K562 (cell line): ENCODE data around the gene VPS16. TPM values are rescaled to one million over a fixed set of nuclear protein-coding genes. Genes with fewer than 3 reads are reported as not detected.

Source experiments
- ATAC-seq: fragments of 200-7000 bp; cut with Tn5 transposase; 3 replicates; pipeline ENCODE4 v1.9.1; 2020; ENCODE audit warnings: moderate library complexity
- BruUV-seq: library from RNA; stranded (reverse); fragments of 400-500 nt; replicated peaks from 2 replicates; lab custom pipeline; 2021; lab: Mats Ljungman, UMichigan
- CTCF ChIA-PET: fragments of 300-600 bp; formaldehyde crosslinking; extraction: SDS; loops from one replicate; lab custom pipeline; 2021; ENCODE audit warnings: low intra/inter-chr PET ratio; lab: Yijun Ruan, JAX
- POLR2A ChIA-PET: fragments of 300-600, 350-650 bp; sonication (Branson Sonifier 250); formaldehyde crosslinking; extraction: SDS; loops from one replicate; lab custom pipeline; 2021; ENCODE audit warnings: antibody characterized with exemption, inconsistent platforms; lab: Yijun Ruan, JAX
- DNase-seq, 4 experiments: peaks; one replicate each; pipeline versions ENCODE4 v3.0.0 to v3.0.0-alpha.2; 2011 to 2018; ENCODE audit warnings: low spot score in 3 of 4, mixed read lengths in 3 of 4; ENCODE audit errors: extremely low read depth in 1 of 4
- FAIRE-seq: peaks from 2 replicates; lab custom pipeline; 2011; peaks lifted over from hg19 to GRCh38; lab: Jason Lieb, UNC
- H2AFZ ChIP-seq: 2 replicates; pipeline ENCODE4 v1.6.0; 2011; ENCODE audit warnings: low read depth, low read length, control low read depth, inconsistent platforms
- H3K27ac ChIP-seq: fragments of 200-600 bp; 3 replicates; pipeline ENCODE4 v1.8.0; 2011; ENCODE audit warnings: low read depth, mild to moderate bottlenecking, control low read depth, inconsistent platforms, low read length, moderate library complexity, mixed read lengths; ENCODE audit errors: extremely low read depth
- H3K27me3 ChIP-seq, 2 experiments: fragments of 300-600 bp in 1 of 2; 2 replicates in 1 of 2; 3 replicates in 1 of 2; pipeline versions ENCODE4 v1.6.0 to v1.8.0; 2011; ENCODE audit warnings: inconsistent platforms in 2 of 2, low read length in 2 of 2, mild to moderate bottlenecking in 1 of 2, mixed read lengths in 1 of 2, moderate library complexity in 1 of 2; ENCODE audit not compliant: control insufficient read depth in 2 of 2, insufficient read depth in 2 of 2
- H3K36me3 ChIP-seq: fragments of 300-600 bp; 3 replicates; pipeline ENCODE4 v1.8.0; 2011; ENCODE audit warnings: mild to moderate bottlenecking, low read length, inconsistent platforms; ENCODE audit not compliant: control insufficient read depth, insufficient read depth
- H3K4me1 ChIP-seq, 2 experiments: fragments of 200-600 bp in 1 of 2; replicated peaks in 1 of 2; 2 replicates in 1 of 2; 3 replicates in 1 of 2; pipeline versions ENCODE4 v1.5.1 to v1.8.0; 2011; ENCODE audit warnings: inconsistent platforms in 2 of 2, low read length in 2 of 2, mild to moderate bottlenecking in 1 of 2, mixed read lengths in 1 of 2, moderate library complexity in 1 of 2; ENCODE audit not compliant: control insufficient read depth in 2 of 2, insufficient read depth in 2 of 2
- H3K4me2 ChIP-seq: 2 replicates; pipeline ENCODE4 v1.6.1; 2011; ENCODE audit warnings: low read length, control low read depth, inconsistent platforms, mixed read lengths; ENCODE audit not compliant: insufficient read depth
- H3K4me3 ChIP-seq: fragments of 200-600 bp; sonication (generic), shearing (Covaris generic); 2 replicates; pipeline ENCODE4 v1.5.1; 2016; ENCODE audit warnings: control low read depth, inconsistent platforms
- H3K79me2 ChIP-seq: fragments of 200-600 bp; 3 replicates; pipeline ENCODE4 v1.8.0; 2011; ENCODE audit warnings: low read length, inconsistent platforms; ENCODE audit not compliant: control insufficient read depth, insufficient read depth
- H3K9ac ChIP-seq, 2 experiments: 2 replicates each; pipeline versions ENCODE4 v1.6.0 to v1.6.1; 2011; ENCODE audit warnings: low read depth in 2 of 2, low read length in 2 of 2, control low read depth in 1 of 2, inconsistent platforms in 1 of 2, mild to moderate bottlenecking in 1 of 2, mixed read lengths in 1 of 2; ENCODE audit not compliant: insufficient read depth in 1 of 2
- H3K9me1 ChIP-seq: one replicate; pipeline ENCODE4 v1.6.0; 2011; ENCODE audit warnings: inconsistent platforms, mild to moderate bottlenecking, low read length, moderate library complexity; ENCODE audit not compliant: control insufficient read depth, insufficient read depth
- H3K9me3 ChIP-seq: replicated peaks from 2 replicates; pipeline ENCODE4 v1.5.1; 2011; ENCODE audit warnings: low read depth, low read length, inconsistent platforms; ENCODE audit not compliant: control insufficient read depth, insufficient read depth
- H4K20me1 ChIP-seq: replicated peaks from 2 replicates; pipeline ENCODE4 v1.6.1; 2011; ENCODE audit warnings: low read length, inconsistent platforms, mixed read lengths; ENCODE audit not compliant: control insufficient read depth, insufficient read depth
- EP300 ChIP-seq: IDR thresholded peaks from 2 replicates; pipeline ENCODE4 v1.6.1; 2012; ENCODE audit warnings: low read length, improper control_type of control experiment
- ETV6 ChIP-seq, 3 experiments: fragments of 150-350 bp in 1 of 3; sonication (generic) in 1 of 3; formaldehyde crosslinking in 1 of 3; IDR thresholded peaks; 2 replicates each; pipeline versions ENCODE4 v1.6.1 to v1.8.0; 2014 to 2022; ENCODE audit warnings: borderline replicate concordance in 2 of 3, low read depth in 2 of 3, antibody characterized with exemption in 1 of 3, low read length in 1 of 3, mild to moderate bottlenecking in 1 of 3, missing genetic modification reagents in 1 of 3
- HEY1 ChIP-seq: fragments of 250-450 bp; sonication (Bioruptor Pico); IDR thresholded peaks from 2 replicates; pipeline ENCODE4 v1.5.0; 2020; ENCODE audit warnings: mild to moderate bottlenecking, moderate library complexity, borderline replicate concordance
- KAT7 ChIP-seq: sonication (generic); formaldehyde crosslinking; IDR thresholded peaks from 2 replicates; pipeline ENCODE4 v1.8.0; 2022; ENCODE audit warnings: missing genetic modification reagents, mild to moderate bottlenecking, borderline replicate concordance
- KLF13 ChIP-seq: fragments of 450-650 bp; IDR thresholded peaks from 2 replicates; pipeline ENCODE4 v1.6.1; 2016; ENCODE audit warnings: missing genetic modification characterization, low read depth, mild to moderate bottlenecking, missing compliant biosample characterization, moderate library complexity, borderline replicate concordance
- MCM2 ChIP-seq: fragments of 450-650 bp; IDR thresholded peaks from 2 replicates; pipeline ENCODE4 v1.6.1; 2017; ENCODE audit warnings: low read depth, mild to moderate bottlenecking
- NEUROD1 ChIP-seq: fragments of 150-350 bp; IDR thresholded peaks from 2 replicates; pipeline ENCODE4 v1.6.1; 2014; ENCODE audit warnings: borderline replicate concordance, low read length, low read depth; ENCODE audit not compliant: partially characterized antibody
- ZFP30 ChIP-seq: fragments of 250-450 bp; sonication (Bioruptor Pico); IDR thresholded peaks from 2 replicates; pipeline ENCODE4 v1.8.0; 2022; ENCODE audit warnings: moderate library complexity, mild to moderate bottlenecking, inconsistent platforms, borderline replicate concordance
- ZNF165 ChIP-seq: fragments of 250-450 bp; sonication (Bioruptor Pico); IDR thresholded peaks from 2 replicates; pipeline ENCODE4 v1.4.0; 2020; ENCODE audit warnings: borderline replicate concordance
- ZNF695 ChIP-seq: fragments of 450-650 bp; formaldehyde crosslinking; IDR thresholded peaks from 2 replicates; pipeline ENCODE4 v1.4.0; 2020; ENCODE audit warnings: mild to moderate bottlenecking, moderate library complexity
- ZNF76 ChIP-seq: fragments of 250-450 bp; sonication (Bioruptor Pico); IDR thresholded peaks from 2 replicates; pipeline ENCODE4 v1.4.0; 2020; ENCODE audit warnings: mild to moderate bottlenecking, moderate library complexity, borderline replicate concordance
- ZNF778 ChIP-seq: fragments of 450-650 bp; formaldehyde crosslinking; IDR thresholded peaks from 2 replicates; pipeline ENCODE4 v1.4.0; 2020; ENCODE audit warnings: mild to moderate bottlenecking, moderate library complexity
- WGBS: fragments of 100-300 bp; shearing (Covaris generic); methylation state at CpG from one replicate; pipeline ENCODE4 v1.1.6; 2016; ENCODE audit warnings: low coverage, mixed read lengths; ENCODE audit not compliant: insufficient coverage; ENCODE audit errors: missing lambda C conversion rate; 5-methylcytosine and 5-hydroxymethylcytosine counted together
- in situ Hi-C: fragments of 300-500 bp; cut with MboI; formaldehyde crosslinking; loops from 4 replicates; pipeline ENCODE4 v1.15.0; 2018; ENCODE audit warnings: inconsistent platforms, mixed read lengths
- intact Hi-C: fragments of 100-400 bp; cut with micrococcal nuclease; formaldehyde crosslinking; loops from 2 replicates; pipeline ENCODE4 v1.14.2; 2022
- polyA plus RNA-seq, 8 experiments: library from polyadenylated mRNA; depleted of rRNA in 4 of 8; stranded (reverse) in 5 of 8; unstranded in 3 of 8; fragments of >200 nt; fragmentation: Nextera tagmentation in 2 of 8; fragmentation: Illumina TruSeq in 1 of 8; extraction: Ambion mirVana in 2 of 8; extraction: Trizol in 1 of 8; gene quantifications; 2 replicates each; pipeline versions ENCODE4 v1.2.1 to v1.2.3, GENCODE V29; 2011 to 2014; ENCODE audit warnings: inconsistent platforms in 1 of 8, missing spikeins in 1 of 8
- total RNA-seq, 7 experiments: library from RNA; depleted of rRNA in 6 of 7; stranded (reverse); fragments of >200 nt in 6 of 7; fragmentation: Illumina TruSeq in 2 of 7; extraction: Trizol in 2 of 7; gene quantifications; 2 replicates each; pipeline versions ENCODE4 v1.2.1 to v1.2.3, GENCODE V29; 2011 to 2021; ENCODE audit warnings: low replicate concordance in 1 of 7
- TF ChIP-seq, protein P1 (sequence below): fragments of 250-450 bp; sonication (Bioruptor Pico); IDR thresholded peaks from 2 replicates; pipeline ENCODE4 v1.6.1; 2021; ENCODE audit warnings: mild to moderate bottlenecking
- TF ChIP-seq, protein P2 (sequence below): sonication (generic); formaldehyde crosslinking; IDR thresholded peaks from 2 replicates; pipeline ENCODE4 v1.8.1; 2022; ENCODE audit warnings: missing genetic modification reagents
- TF ChIP-seq, protein P3 (sequence below), 2 experiments: fragments of 450-650 bp; conservative IDR thresholded peaks; 2 replicates each; pipeline ENCODE4 v1.6.1; 2017; ENCODE audit warnings: mild to moderate bottlenecking in 2 of 2, moderate library complexity in 2 of 2
- TF ChIP-seq, protein P4 (sequence below): fragments of 450-650 bp; IDR thresholded peaks from 2 replicates; pipeline ENCODE4 v1.6.1; 2016; ENCODE audit warnings: antibody characterized with exemption
- TF ChIP-seq, protein P5 (sequence below): IDR thresholded peaks from 2 replicates; pipeline ENCODE4 v1.6.1; 2011; ENCODE audit not compliant: insufficient read length; ENCODE audit errors: extremely low read depth

The VPS16 gene
- total and polyA plus RNA-seq, 9 of the 15 experiments (the other 6 are each of a cell fraction or from before 2014, with no cell fraction given) = 6.8 to 24.7 (median 14.0) TPM

DNA sequence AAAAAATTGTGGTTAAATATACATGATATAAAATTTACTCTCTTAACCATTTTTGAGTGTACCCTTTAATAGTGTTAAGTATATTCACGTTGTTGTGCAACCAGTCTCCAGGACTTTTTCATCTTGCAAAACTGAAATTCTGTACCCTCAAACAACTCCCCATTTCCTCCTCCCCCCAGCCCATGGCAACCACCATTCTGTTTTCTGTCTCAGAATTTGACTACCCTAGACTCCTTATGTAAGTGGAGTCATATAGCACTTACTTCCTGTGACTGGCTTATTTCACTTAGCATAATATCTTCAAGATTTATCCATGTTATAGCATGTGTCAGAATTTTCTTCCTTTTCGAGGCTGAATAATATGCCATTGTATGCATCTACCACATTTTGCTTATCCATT is 5.1 kb downstream of the VPS16 start:
- Histone ChIP-seq H3K9me3 (no peaks in the 10 kb centered on the region), H3K27ac (no peak overlapping the region), H3K9me1 (no peaks in the 10 kb centered on the region), H4K20me1 (no peaks in the 10 kb centered on the region), H3K27me3 (no peaks in the 10 kb centered on the region), H3K4me2 (no peak overlapping the region), H3K36me3 (no peaks in the 10 kb centered on the region), H3K4me1 (peaks cover 5 to 8% of the 10 kb centered on the region in 2 experiments; a peak in 3 of 5 replicates), H3K79me2 (peaks cover 3% of the 10 kb centered on the region; the same call in 1 of the 3 replicates), H3K9ac (no peak overlapping the region), H3K4me3 (no peak overlapping the region), H2AFZ (no peak overlapping the region)
- DNase-seq = no peak
- no peak for FAIRE-seq
- WGBS = 44% methylated on average over 2 of the region's 2 CpGs
- intact Hi-C loops (no loop called here), in situ Hi-C loops (loop anchor here (5.0 kb wide), 1 partner anchor 88 kb away; no protein-coding TSS in a partner anchor)
- no peak for ATAC-seq
- no TSS peak for BruUV-seq
- ChIA-PET CTCF (no interaction called here), POLR2A (no interaction called here)
- TF ChIP-seq MCM2 (no peak), ZFP30 (CRISPR knock-in tag) (no peak), EP300 (no peak), HEY1 (CRISPR knock-in tag) (no peak), KLF13 (no peak), ZNF695 (no peak), ZNF165 (CRISPR knock-in tag) (no peak), KAT7 (CRISPR knock-in tag) (no peak), NEUROD1 (no peak), ZNF76 (CRISPR knock-in tag) (no peak), ZNF778 (CRISPR knock-in tag) (no peak), ETV6 (IDR thresholded peaks at IDR 0.05; ENCODE audit: borderline replicate concordance in 1 of 2, low read depth in 2 of 2, low read length in 1 of 2) (no peak), ETV6 (CRISPR knock-in tag; IDR thresholded peaks at IDR 0.05; ENCODE audit: borderline replicate concordance) (no peak)
- TF ChIP-seq, protein P1, sequence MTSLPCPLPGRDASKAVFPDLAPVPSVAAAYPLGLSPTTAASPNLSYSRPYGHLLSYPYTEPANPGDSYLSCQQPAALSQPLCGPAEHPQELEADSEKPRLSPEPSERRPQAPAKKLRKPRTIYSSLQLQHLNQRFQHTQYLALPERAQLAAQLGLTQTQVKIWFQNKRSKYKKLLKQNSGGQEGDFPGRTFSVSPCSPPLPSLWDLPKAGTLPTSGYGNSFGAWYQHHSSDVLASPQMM = no peak
- TF ChIP-seq, protein P2, sequence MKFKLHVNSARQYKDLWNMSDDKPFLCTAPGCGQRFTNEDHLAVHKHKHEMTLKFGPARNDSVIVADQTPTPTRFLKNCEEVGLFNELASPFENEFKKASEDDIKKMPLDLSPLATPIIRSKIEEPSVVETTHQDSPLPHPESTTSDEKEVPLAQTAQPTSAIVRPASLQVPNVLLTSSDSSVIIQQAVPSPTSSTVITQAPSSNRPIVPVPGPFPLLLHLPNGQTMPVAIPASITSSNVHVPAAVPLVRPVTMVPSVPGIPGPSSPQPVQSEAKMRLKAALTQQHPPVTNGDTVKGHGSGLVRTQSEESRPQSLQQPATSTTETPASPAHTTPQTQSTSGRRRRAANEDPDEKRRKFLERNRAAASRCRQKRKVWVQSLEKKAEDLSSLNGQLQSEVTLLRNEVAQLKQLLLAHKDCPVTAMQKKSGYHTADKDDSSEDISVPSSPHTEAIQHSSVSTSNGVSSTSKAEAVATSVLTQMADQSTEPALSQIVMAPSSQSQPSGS (CRISPR knock-in tag) = no peak
- TF ChIP-seq, protein P3, sequence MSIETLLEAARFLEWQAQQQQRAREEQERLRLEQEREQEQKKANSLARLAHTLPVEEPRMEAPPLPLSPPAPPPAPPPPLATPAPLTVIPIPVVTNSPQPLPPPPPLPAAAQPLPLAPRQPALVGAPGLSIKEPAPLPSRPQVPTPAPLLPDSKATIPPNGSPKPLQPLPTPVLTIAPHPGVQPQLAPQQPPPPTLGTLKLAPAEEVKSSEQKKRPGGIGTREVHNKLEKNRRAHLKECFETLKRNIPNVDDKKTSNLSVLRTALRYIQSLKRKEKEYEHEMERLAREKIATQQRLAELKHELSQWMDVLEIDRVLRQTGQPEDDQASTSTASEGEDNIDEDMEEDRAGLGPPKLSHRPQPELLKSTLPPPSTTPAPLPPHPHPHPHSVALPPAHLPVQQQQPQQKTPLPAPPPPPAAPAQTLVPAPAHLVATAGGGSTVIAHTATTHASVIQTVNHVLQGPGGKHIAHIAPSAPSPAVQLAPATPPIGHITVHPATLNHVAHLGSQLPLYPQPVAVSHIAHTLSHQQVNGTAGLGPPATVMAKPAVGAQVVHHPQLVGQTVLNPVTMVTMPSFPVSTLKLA (conservative IDR thresholded peaks at IDR 0.05) = no peak
- TF ChIP-seq, protein P4, sequence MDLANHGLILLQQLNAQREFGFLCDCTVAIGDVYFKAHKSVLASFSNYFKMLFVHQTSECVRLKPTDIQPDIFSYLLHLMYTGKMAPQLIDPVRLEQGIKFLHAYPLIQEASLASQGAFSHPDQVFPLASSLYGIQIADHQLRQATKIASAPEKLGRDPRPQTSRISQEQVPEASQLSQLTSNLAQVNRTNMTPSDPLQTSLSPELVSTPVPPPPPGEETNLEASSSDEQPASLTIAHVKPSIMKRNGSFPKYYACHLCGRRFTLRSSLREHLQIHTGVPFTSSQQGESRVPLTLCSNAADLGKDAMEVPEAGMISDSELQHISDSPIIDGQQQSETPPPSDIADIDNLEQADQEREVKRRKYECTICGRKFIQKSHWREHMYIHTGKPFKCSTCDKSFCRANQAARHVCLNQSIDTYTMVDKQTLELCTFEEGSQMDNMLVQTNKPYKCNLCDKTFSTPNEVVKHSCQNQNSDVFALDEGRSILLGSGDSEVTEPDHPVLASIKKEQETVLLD = no peak
- TF ChIP-seq, protein P5, sequence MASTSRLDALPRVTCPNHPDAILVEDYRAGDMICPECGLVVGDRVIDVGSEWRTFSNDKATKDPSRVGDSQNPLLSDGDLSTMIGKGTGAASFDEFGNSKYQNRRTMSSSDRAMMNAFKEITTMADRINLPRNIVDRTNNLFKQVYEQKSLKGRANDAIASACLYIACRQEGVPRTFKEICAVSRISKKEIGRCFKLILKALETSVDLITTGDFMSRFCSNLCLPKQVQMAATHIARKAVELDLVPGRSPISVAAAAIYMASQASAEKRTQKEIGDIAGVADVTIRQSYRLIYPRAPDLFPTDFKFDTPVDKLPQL = no peak
